ACC112 (cell line): ENCODE measurements around the gene INPP4A.

ENCODE experiments used
- H2AFZ ChIP-seq: fragments of 200-600 bp; sonication (generic); one replicate; pipeline ENCODE4 v1.6.0; 2017; ENCODE audit warnings: antibody characterized with exemption, low read length; ENCODE audit not compliant: unreplicated experiment
- H3K27ac ChIP-seq: fragments of 200-600 bp; sonication (generic); 2 replicates; pipeline ENCODE4 v1.5.1; 2014; ENCODE audit warnings: low read depth, mild to moderate bottlenecking, antibody characterized with exemption, low read length, moderate library complexity
- H3K27me3 ChIP-seq: fragments of 200-600 bp; sonication (generic); 2 replicates; pipeline ENCODE4 v1.6.1; 2014; ENCODE audit warnings: mild to moderate bottlenecking, antibody characterized with exemption, low read length, moderate library complexity, mixed read lengths; ENCODE audit not compliant: insufficient read depth
- H3K36me3 ChIP-seq: fragments of 200-600 bp; sonication (generic); 2 replicates; pipeline ENCODE4 v1.6.1; 2016; ENCODE audit warnings: mild to moderate bottlenecking, antibody characterized with exemption, low read length, moderate library complexity, mixed read lengths; ENCODE audit not compliant: insufficient read depth
- H3K4me1 ChIP-seq: fragments of 200-600 bp; sonication (generic); one replicate; pipeline ENCODE4 v1.6.1; 2016; ENCODE audit warnings: low read length, mixed read lengths; ENCODE audit not compliant: insufficient read depth, unreplicated experiment, control insufficient read depth
- H3K4me3 ChIP-seq: fragments of 200-600 bp; sonication (generic); 2 replicates; pipeline ENCODE4 v1.5.1; 2014; ENCODE audit warnings: mild to moderate bottlenecking, low read depth, low read length
- H3K79me2 ChIP-seq: fragments of 200-600 bp; sonication (generic); one replicate; pipeline ENCODE4 v1.6.0; 2016; ENCODE audit warnings: low read length; ENCODE audit not compliant: control insufficient read depth, unreplicated experiment, insufficient read depth

INPP4A gene

DNA sequence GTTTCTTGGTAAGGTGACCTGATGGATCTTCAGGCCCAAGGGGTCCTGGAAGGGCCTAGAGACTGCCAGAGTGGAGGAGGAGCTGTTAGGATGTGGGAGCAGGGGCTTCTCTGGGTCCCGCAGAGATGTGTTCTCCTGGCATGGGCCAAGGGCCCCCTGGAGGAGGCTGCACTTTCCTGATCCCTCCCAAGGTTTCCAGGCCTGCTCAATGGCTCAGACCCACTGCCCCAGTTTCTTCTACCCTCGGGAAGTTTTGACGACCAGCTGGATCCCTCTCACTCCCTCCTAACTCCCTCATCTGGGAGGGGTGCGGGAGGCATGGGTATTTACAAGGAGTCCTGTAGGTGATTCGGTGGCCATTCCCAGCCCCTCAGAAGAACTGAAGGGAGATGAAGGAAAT, 127.6 kb downstream of the INPP4A start:
- H2AFZ ChIP-seq = no peak overlapping the region
- H3K36me3 ChIP-seq = no peaks in the 10 kb centered on the region
- no peaks in the 10 kb centered on the region for H3K27me3 ChIP-seq
- H3K79me2 ChIP-seq = no peaks in the 10 kb centered on the region
- H3K27ac ChIP-seq = no peak overlapping the region
- H3K4me1 ChIP-seq = no peaks in the 10 kb centered on the region
- no peak overlapping the region for H3K4me3 ChIP-seq

DNA sequence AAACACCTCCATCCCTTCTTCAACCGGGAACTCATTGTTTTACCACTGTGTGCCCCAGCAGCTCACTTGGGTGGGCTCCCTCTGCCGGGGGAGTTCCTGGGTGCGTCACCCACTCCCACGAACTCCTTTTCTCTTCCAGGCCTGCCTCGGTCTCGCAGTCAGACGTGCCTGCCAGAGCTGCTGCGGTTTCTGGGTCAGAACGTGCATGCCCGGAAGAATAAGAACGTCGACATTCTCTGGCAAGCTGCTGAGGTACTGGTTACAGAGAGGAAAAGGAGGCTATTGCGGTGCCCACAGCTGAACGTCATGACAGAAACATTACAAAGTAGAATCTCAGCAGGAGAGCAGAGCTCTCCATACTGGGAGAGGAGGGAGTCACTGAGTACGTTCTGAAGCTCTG, 128.0 kb downstream of the INPP4A start:
- H3K4me3 ChIP-seq = no peak overlapping the region
- no peak overlapping the region for H2AFZ ChIP-seq
- no peaks in the 10 kb centered on the region for H3K79me2 ChIP-seq
- H3K27me3 ChIP-seq = no peaks in the 10 kb centered on the region
- no peaks in the 10 kb centered on the region for H3K36me3 ChIP-seq
- H3K4me1 ChIP-seq = no peaks in the 10 kb centered on the region
- no peak overlapping the region for H3K27ac ChIP-seq

DNA sequence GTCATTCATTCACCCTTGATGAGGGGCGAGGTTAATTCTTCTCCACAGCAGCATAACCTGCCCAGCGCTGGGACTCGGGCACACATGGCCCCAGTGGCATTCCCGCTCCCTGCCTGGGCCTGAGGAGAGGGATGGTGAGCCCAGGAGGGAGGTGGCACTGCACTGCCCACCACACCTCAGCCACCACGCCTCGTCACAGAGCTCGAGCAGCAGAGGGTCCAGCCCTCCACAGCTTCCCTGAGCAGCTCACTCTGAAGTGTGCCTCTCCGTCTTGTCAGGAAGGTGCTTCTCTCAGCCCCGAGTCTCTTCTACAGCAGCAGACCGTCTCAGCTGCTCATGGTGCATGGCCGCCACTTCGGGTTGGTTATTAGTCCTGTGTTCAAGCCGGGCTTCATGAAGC, 128.8 kb downstream of the INPP4A start:
- no peaks in the 10 kb centered on the region for H3K36me3 ChIP-seq
- no peak overlapping the region for H3K4me3 ChIP-seq
- H3K79me2 ChIP-seq = no peaks in the 10 kb centered on the region

DNA sequence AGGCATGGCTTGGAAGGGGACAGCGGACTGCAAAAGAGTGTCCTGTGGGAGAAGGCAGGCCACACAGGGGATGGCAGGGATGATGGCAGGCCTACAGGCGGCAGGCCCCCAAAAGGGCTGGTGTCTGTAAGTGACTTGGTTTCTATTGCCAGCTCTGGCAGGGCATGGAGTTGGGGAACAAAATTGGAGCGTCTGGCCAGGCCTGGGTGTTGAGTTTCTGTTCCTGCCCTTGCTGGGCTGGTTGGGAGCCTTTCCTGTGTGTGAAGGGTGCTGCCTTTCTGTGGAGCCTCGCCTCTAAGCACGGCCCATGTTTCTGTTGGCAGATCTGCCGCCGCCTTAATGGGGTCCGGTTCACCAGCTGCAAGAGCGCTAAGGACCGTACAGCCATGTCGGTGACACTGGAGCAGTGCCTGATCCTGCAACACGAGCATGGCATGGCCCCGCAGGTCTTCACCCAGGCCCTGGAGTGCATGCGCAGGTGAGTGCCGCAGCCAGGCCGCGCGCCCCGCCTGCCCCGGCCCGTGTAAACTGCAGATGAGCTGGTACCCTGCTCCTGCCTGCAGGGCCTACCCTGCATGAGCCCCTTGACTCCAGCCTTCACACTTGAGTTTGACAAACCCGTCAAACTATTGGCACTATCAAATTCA, 132.1 kb downstream of the INPP4A start:
- Histone ChIP-seq H3K36me3 (no peaks in the 10 kb centered on the region), H3K79me2 (no peaks in the 10 kb centered on the region), H3K4me3 (no peak overlapping the region), H3K27me3 (no peaks in the 10 kb centered on the region), H3K4me1 (no peaks in the 10 kb centered on the region), H3K27ac (no peak overlapping the region), H2AFZ (no peak overlapping the region)

More for the DNA sequence above, 128.8 kb downstream of the INPP4A start:
- no peak overlapping the region for H3K27ac ChIP-seq
- H2AFZ ChIP-seq = no peak overlapping the region
- no peaks in the 10 kb centered on the region for H3K4me1 ChIP-seq
- H3K27me3 ChIP-seq = no peaks in the 10 kb centered on the region

DNA sequence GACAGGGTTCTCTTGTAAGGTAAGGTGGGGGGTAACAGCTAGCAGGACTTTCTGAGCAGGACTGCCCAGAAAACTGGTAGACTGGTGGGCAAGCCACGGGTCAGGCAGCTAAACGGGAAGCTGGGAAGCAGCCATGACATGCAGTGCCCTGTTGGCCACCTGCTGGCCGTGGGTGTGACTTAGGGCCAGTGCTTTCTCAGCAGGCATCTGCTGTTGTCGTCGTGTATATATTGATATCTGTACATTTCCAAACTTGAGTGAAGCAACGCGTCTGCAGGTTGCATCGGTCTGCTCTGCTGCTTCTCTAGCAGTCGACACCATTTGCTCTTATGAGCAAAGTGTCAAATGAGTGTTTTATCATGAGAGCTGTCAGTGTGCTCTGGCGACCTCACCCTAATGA, 132.7 kb downstream of the INPP4A start:
- H3K27ac ChIP-seq = no peak overlapping the region
- H3K4me1 ChIP-seq = no peaks in the 10 kb centered on the region
- no peaks in the 10 kb centered on the region for H3K27me3 ChIP-seq
- H3K36me3 ChIP-seq = no peaks in the 10 kb centered on the region
- no peak overlapping the region for H2AFZ ChIP-seq
- H3K79me2 ChIP-seq = no peaks in the 10 kb centered on the region
- no peak overlapping the region for H3K4me3 ChIP-seq

DNA sequence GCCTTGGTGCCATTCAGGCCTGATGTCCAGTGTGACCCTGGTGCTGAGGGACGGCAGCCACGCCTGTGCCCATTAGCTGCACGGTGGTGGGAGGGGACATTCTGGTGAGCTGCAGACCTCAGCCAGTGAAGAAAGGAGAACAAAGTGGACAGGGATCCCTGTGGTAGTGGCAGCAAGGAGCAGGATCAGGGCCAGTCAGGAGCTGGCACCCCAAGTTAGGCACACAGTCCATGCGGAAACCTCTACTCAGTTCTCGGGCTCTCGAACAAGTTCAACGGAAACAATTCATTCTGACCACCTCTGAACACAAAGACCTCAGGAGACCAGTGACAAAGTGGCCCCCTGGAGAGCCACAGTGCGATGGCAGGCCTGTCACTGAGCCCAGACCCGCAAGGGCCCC, 133.6 kb downstream of the INPP4A start:
- no peaks in the 10 kb centered on the region for H3K79me2 ChIP-seq
- no peak overlapping the region for H2AFZ ChIP-seq
- H3K27ac ChIP-seq = no peak overlapping the region
- H3K4me3 ChIP-seq = no peak overlapping the region
- no peaks in the 10 kb centered on the region for H3K4me1 ChIP-seq
- H3K27me3 ChIP-seq = no peaks in the 10 kb centered on the region
- H3K36me3 ChIP-seq = no peaks in the 10 kb centered on the region

DNA sequence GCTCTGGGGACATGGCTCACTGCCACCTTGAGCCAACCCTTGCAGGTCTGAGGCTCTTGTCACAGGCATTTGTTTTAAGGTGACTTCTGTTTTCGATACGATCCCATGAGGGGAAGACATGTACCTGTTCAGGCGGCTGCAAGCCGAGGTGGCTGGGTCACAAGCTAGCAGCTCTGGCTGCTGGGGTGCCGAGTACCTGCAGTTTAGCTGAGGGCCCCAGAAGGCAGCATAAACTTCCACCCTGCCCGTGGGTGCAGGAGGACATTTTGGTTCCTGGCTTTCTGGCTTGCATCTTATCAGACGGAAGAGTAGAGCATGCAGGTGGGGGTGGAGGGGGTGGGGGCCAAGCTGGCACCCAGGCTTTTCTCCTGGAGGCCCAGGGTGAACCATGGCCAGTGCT, 135.3 kb downstream of the INPP4A start:
- Histone ChIP-seq H3K4me3 (no peak overlapping the region), H3K27ac (no peak overlapping the region), H3K27me3 (no peaks in the 10 kb centered on the region), H3K36me3 (no peaks in the 10 kb centered on the region), H3K79me2 (no peaks in the 10 kb centered on the region), H2AFZ (no peak overlapping the region), H3K4me1 (no peaks in the 10 kb centered on the region)

DNA sequence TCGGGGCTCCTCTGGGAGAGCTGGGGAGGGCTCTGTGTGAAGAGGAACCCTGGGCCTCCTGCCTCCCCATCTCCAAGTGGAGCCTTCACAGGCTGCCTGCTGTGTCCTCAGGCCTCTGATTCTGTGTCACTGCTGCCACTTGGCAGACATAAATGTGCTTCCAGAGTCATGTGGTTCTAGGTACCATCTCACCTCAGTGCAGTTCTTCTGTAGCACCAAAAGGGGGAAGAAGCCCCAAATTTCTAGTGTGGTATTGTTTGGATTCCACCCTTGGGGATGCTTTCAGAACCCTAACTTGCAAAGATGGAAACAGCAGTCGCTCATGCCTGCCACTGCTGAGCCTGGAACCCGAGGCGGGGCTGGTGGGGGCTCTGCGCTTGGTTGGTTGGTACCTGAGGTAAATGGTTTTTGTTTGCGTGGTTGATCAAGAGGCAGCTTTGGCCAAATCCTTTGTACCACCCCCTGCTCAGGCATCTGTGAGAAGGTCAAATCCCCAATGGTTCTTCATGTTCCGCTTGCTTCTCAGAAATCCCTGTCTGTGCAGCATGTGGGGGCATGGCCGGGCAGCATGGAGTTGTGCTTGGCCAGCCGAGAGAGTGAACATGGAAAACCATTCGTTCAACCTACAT, 136.1 kb downstream of the INPP4A start:
- Histone ChIP-seq H3K4me3 (no peak overlapping the region), H3K79me2 (no peaks in the 10 kb centered on the region), H3K27ac (no peak overlapping the region), H3K36me3 (no peaks in the 10 kb centered on the region), H2AFZ (no peak overlapping the region), H3K4me1 (no peaks in the 10 kb centered on the region), H3K27me3 (no peaks in the 10 kb centered on the region)

DNA sequence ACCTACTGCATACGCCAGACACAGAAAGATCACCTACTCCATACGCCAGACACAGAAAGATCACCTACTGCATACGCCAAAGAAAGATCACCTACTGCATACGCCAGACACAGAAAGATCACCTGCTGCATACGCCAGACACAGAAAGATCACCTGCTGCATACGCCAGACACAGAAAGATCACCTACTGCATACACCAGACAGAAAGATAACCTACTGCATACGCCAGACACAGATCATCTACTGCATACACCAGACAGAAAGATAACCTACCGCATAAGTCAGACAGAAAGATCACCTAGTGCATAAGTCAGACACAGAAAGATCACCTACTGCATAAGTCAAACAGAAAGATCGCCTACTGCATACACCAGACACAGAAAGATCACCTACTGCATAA, 137.9 kb downstream of the INPP4A start:
- H3K4me1 ChIP-seq = no peaks in the 10 kb centered on the region
- no peaks in the 10 kb centered on the region for H3K79me2 ChIP-seq
- H3K27ac ChIP-seq = no peak overlapping the region
- no peaks in the 10 kb centered on the region for H3K36me3 ChIP-seq
- H2AFZ ChIP-seq = no peak overlapping the region
- H3K4me3 ChIP-seq = no peak overlapping the region
- no peaks in the 10 kb centered on the region for H3K27me3 ChIP-seq

DNA sequence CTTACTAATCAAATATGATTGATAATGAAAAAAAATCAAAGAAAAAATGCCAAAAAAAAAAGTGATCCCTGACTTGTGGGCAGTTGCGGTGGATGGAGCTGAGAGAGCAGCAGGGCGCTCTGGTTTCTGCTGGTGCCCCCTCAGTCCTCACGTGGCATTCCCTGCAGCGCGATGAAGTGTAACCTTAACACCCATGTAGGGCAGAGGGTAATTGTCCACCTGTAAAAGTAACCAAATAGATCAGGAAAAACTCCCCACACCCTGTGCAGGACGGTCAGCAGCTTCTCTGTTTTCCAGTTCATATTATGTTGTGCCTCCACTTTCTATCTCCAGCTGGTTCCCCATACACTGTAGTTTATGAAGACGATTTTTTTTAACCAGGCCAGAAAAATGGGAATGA, 138.6 kb downstream of the INPP4A start:
- Histone ChIP-seq H2AFZ (no peak overlapping the region), H3K27ac (no peak overlapping the region), H3K27me3 (no peaks in the 10 kb centered on the region), H3K4me3 (no peak overlapping the region), H3K4me1 (no peaks in the 10 kb centered on the region), H3K36me3 (no peaks in the 10 kb centered on the region), H3K79me2 (no peaks in the 10 kb centered on the region)

DNA sequence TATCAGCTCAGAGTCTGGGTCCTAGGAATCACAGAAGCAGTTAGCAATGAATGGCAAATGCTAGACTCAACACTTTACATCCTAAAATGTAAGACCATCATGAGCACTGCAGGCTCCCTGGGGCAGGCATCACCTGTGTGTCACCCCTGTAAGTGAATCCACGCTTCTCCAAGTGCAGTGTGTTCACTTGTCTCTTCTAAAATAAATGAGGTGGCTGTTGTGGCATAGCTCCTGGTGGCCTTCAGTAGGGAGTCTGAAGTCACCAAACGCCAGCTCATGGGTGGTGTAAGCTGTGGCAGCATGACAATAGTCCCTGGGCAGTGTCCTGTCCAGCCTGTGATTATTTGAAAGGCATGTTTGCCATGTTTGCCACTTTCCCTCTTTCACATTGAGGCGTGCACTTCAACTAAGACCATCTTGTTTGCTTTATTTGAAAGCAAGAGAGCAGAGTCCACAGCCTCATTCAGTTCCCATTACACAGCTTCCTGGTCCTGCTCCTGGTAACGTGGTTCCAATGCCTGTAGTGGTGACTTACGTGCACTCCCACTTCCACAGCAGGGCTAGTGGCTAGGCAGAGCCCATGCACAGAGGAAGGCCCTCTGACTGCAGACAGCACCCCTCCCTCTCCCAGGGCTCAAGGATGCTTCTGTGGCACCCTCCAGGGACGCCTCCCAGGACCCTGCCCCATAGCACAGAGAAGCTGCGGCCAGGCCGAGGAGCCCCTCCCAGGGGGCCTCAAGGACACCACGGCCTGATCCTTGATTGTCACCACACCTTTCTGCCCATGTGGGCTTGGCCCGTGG, 139.4 kb downstream of the INPP4A start:
- Histone ChIP-seq H3K27ac (no peak overlapping the region), H3K79me2 (no peaks in the 10 kb centered on the region), H3K27me3 (no peaks in the 10 kb centered on the region), H3K4me3 (no peak overlapping the region), H3K4me1 (no peaks in the 10 kb centered on the region), H3K36me3 (no peaks in the 10 kb centered on the region), H2AFZ (no peak overlapping the region)
